Smooth muscle cell (in vitro differentiated cells): Measurements from ENCODE around the gene ERGIC3. TPM values are rescaled to one million over a fixed set of nuclear protein-coding genes. Genes with fewer than 3 reads are reported as not detected.

ENCODE experiments used
- DNase-seq: peaks from one replicate; lab custom pipeline; 2025; ENCODE audit not compliant: unreplicated experiment; lab: John Stamatoyannopoulos, UW
- H2AFZ ChIP-seq: fragments of 200-600 bp; sonication (generic); 2 replicates; pipeline ENCODE4 v1.6.0; 2016; ENCODE audit warnings: antibody characterized with exemption, low read depth, mild to moderate bottlenecking
- H3F3A ChIP-seq: fragments of 200-600 bp; sonication (generic); 2 replicates; pipeline ENCODE4 v1.6.0; 2017; ENCODE audit warnings: antibody characterized with exemption, low read depth
- H3K27ac ChIP-seq: fragments of 200-600 bp; sonication (generic); 2 replicates; pipeline ENCODE4 v1.5.1; 2016; ENCODE audit warnings: low read depth, mild to moderate bottlenecking
- H3K27me3 ChIP-seq: fragments of 200-600 bp; sonication (generic); 2 replicates; pipeline ENCODE4 v1.6.1; 2016; ENCODE audit warnings: low read depth, mild to moderate bottlenecking
- H3K36me3 ChIP-seq: fragments of 200-600 bp; sonication (generic); 2 replicates; pipeline ENCODE4 v1.5.1; 2016; ENCODE audit warnings: low read depth
- H3K4me1 ChIP-seq: fragments of 200-600 bp; sonication (generic); 2 replicates; pipeline ENCODE4 v1.5.1; 2016; ENCODE audit warnings: low read depth
- H3K4me2 ChIP-seq: fragments of 200-600 bp; sonication (generic); 2 replicates; pipeline ENCODE4 v1.6.0; 2016; ENCODE audit warnings: mild to moderate bottlenecking
- H3K4me3 ChIP-seq: fragments of 200-600 bp; sonication (generic); 2 replicates; pipeline ENCODE4 v1.5.1; 2016; ENCODE audit warnings: mild to moderate bottlenecking
- H3K79me2 ChIP-seq: fragments of 200-600 bp; sonication (generic); 2 replicates; pipeline ENCODE4 v1.6.0; 2016; ENCODE audit warnings: low read depth, mild to moderate bottlenecking
- H3K9ac ChIP-seq: fragments of 200-600 bp; sonication (generic); 2 replicates; pipeline ENCODE4 v1.6.0; 2016; ENCODE audit warnings: low read depth
- H3K9me3 ChIP-seq: fragments of 200-600 bp; sonication (generic); replicated peaks from 2 replicates; pipeline ENCODE4 v1.5.1; 2016; ENCODE audit warnings: low read depth
- H4K20me1 ChIP-seq: fragments of 200-600 bp; sonication (generic); 2 replicates; pipeline ENCODE4 v1.6.0; 2016; ENCODE audit warnings: low read depth
- WGBS: methylation state at CpG from one replicate; pipeline ENCODE4 v1.1.7; 2016; ENCODE audit warnings: low lambda C conversion rate; 5-methylcytosine and 5-hydroxymethylcytosine counted together
- polyA plus RNA-seq: library from polyadenylated mRNA; unstranded; fragments of >200 nt; fragmentation: Nextera tagmentation; extraction: Ambion mirVana; gene quantifications from 2 replicates; pipeline ENCODE4 v1.2.1, GENCODE V29; 2016
- total RNA-seq: library from RNA; depleted of rRNA; stranded (reverse); fragments of >200 nt; gene quantifications from 2 replicates; pipeline ENCODE4 v1.2.3, GENCODE V29; 2014
- TF ChIP-seq, protein P1 (sequence below): fragments of 200-600 bp; sonication (generic); IDR thresholded peaks from 2 replicates; pipeline ENCODE4 v1.5.1; 2017; ENCODE audit warnings: borderline replicate concordance, mild to moderate bottlenecking, antibody characterized with exemption; ENCODE audit not compliant: insufficient read depth, poor library complexity, severe bottlenecking

The ERGIC3 gene
- total and polyA plus RNA-seq, 2 experiments from 2014 or later: 245 to 252 TPM

- H4K20me1 ChIP-seq: no peaks in the 10 kb centered on the region
- H3K27ac ChIP-seq: no peak overlapping the region
- H3F3A ChIP-seq: no peaks in the 10 kb centered on the region
- H3K4me2 ChIP-seq: no peak overlapping the region
- no peaks in the 10 kb centered on the region for H3K9me3 ChIP-seq
- no peak overlapping the region for H3K9ac ChIP-seq
- TF ChIP-seq, protein P1, sequence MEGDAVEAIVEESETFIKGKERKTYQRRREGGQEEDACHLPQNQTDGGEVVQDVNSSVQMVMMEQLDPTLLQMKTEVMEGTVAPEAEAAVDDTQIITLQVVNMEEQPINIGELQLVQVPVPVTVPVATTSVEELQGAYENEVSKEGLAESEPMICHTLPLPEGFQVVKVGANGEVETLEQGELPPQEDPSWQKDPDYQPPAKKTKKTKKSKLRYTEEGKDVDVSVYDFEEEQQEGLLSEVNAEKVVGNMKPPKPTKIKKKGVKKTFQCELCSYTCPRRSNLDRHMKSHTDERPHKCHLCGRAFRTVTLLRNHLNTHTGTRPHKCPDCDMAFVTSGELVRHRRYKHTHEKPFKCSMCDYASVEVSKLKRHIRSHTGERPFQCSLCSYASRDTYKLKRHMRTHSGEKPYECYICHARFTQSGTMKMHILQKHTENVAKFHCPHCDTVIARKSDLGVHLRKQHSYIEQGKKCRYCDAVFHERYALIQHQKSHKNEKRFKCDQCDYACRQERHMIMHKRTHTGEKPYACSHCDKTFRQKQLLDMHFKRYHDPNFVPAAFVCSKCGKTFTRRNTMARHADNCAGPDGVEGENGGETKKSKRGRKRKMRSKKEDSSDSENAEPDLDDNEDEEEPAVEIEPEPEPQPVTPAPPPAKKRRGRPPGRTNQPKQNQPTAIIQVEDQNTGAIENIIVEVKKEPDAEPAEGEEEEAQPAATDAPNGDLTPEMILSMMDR: no peak
- H3K4me3 ChIP-seq: no peak overlapping the region
- H3K4me1 ChIP-seq: no peaks in the 10 kb centered on the region
- 69% methylated on average over 3 of the region's 3 CpGs for WGBS
- H2AFZ ChIP-seq: no peak overlapping the region
- no peaks in the 10 kb centered on the region for H3K79me2 ChIP-seq
- DNase-seq: no peak
- H3K27me3 ChIP-seq: no peaks in the 10 kb centered on the region
- H3K36me3 ChIP-seq: no peaks in the 10 kb centered on the region
These were observed 34.9 kb downstream of the ERGIC3 start for GRCh38 chr20:35576816-35577215.

DNA sequence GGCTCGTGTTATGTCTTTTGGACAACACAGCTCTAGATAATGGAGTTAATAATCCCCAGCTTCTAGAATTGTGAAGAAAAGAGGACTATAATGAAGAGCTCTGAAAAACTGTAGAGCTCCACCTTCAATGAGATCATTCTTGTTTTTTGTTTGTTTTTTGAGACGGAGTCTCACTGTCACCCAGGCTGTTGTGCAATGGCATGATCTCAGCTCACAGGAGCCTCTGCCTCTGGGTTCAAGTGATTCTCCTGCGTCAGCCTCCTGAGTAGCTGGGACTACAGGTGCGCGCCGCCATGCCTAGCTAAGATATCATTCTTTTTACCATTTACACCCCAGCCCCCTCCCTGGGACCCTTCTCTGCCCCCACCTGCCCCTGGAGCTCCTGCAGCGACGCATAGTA, 36.6 kb downstream of the ERGIC3 start:
- no peaks in the 10 kb centered on the region for H3K79me2 ChIP-seq
- no peaks in the 10 kb centered on the region for H4K20me1 ChIP-seq
- H3K9ac ChIP-seq: no peak overlapping the region
- no peaks in the 10 kb centered on the region for H3F3A ChIP-seq
- H3K4me3 ChIP-seq: no peak overlapping the region
- H3K27ac ChIP-seq: no peak overlapping the region
- no peaks in the 10 kb centered on the region for H3K27me3 ChIP-seq
- WGBS: 91% methylated on average over 8 of the region's 8 CpGs
- no peak for DNase-seq
- no peaks in the 10 kb centered on the region for H3K4me1 ChIP-seq
- no peaks in the 10 kb centered on the region for H3K36me3 ChIP-seq
- TF ChIP-seq, protein P1: no peak
- no peaks in the 10 kb centered on the region for H3K9me3 ChIP-seq
- H3K4me2 ChIP-seq: no peak overlapping the region
- no peak overlapping the region for H2AFZ ChIP-seq

DNA sequence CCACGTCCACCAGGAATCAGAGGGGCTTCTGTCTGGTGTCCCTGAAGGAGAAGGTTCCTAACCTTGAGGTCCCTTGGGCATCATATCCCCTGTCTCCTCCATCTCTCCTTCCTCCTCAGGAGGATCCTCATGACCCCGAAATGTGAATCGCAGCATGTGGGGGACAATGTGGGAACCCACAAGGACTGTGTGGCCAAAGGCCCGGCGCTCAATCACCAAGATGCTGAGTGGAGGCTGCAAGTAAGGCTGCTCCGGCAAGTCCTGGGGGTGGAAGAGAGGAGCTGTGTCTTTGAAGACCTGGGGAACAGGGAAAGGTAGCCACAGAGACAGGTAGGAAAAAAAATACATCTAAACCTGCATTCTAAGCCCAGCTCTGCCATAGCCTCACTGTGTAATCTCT, 37.3 kb downstream of the ERGIC3 start:
- Histone ChIP-seq H3K36me3 (no peaks in the 10 kb centered on the region), H2AFZ (no peak overlapping the region), H3K27me3 (no peaks in the 10 kb centered on the region), H3F3A (no peaks in the 10 kb centered on the region), H3K79me2 (no peaks in the 10 kb centered on the region), H3K4me2 (no peak overlapping the region), H3K9me3 (no peaks in the 10 kb centered on the region), H3K4me3 (no peak overlapping the region), H3K4me1 (no peaks in the 10 kb centered on the region), H4K20me1 (no peaks in the 10 kb centered on the region), H3K9ac (no peak overlapping the region), H3K27ac (no peak overlapping the region)
- 94% methylated on average over 6 of the region's 6 CpGs for WGBS
- TF ChIP-seq, protein P1: no peak
- DNase-seq: no peak

- Histone ChIP-seq H3K27me3 (no peaks in the 10 kb centered on the region), H3K79me2 (no peaks in the 10 kb centered on the region), H3K4me3 (no peak overlapping the region), H3K4me1 (no peaks in the 10 kb centered on the region), H3K4me2 (no peak overlapping the region), H2AFZ (no peak overlapping the region), H3K9ac (no peak overlapping the region), H3F3A (no peaks in the 10 kb centered on the region), H3K9me3 (no peaks in the 10 kb centered on the region), H3K27ac (no peak overlapping the region), H4K20me1 (no peaks in the 10 kb centered on the region), H3K36me3 (no peaks in the 10 kb centered on the region)
- 93% methylated on average over 7 of the region's 7 CpGs for WGBS
- TF ChIP-seq, protein P1: no peak
- no peak for DNase-seq
These were observed 40.3 kb downstream of the ERGIC3 start for GRCh38 chr20:35582131-35582530.
